VCaP (cell line): Measurements from ENCODE around the gene DNAJC13.

Experiments
- H3K27ac ChIP-seq: fragments of 450-650 bp; 2 replicates; pipeline ENCODE4 v1.5.1; 2017
- CTCF ChIP-seq: fragments of 450-650 bp; conservative IDR thresholded peaks from 2 replicates; pipeline ENCODE4 v1.5.1; 2017; ENCODE audit warnings: mild to moderate bottlenecking, moderate library complexity

The DNAJC13 gene

GRCh38 chr3:132544130-132544529 is 126.8 kb downstream of the DNAJC13 start:
- H3K27ac ChIP-seq = no peak overlapping the region
- no peak for TF ChIP-seq CTCF

GRCh38 chr3:132545471-132545870 is 128.2 kb downstream of the DNAJC13 start:
- no peak overlapping the region for H3K27ac ChIP-seq
- TF ChIP-seq CTCF = no peak

GRCh38 chr3:132549169-132549568 is 131.9 kb downstream of the DNAJC13 start:
- no peak overlapping the region for H3K27ac ChIP-seq
- TF ChIP-seq CTCF = no peak

DNA sequence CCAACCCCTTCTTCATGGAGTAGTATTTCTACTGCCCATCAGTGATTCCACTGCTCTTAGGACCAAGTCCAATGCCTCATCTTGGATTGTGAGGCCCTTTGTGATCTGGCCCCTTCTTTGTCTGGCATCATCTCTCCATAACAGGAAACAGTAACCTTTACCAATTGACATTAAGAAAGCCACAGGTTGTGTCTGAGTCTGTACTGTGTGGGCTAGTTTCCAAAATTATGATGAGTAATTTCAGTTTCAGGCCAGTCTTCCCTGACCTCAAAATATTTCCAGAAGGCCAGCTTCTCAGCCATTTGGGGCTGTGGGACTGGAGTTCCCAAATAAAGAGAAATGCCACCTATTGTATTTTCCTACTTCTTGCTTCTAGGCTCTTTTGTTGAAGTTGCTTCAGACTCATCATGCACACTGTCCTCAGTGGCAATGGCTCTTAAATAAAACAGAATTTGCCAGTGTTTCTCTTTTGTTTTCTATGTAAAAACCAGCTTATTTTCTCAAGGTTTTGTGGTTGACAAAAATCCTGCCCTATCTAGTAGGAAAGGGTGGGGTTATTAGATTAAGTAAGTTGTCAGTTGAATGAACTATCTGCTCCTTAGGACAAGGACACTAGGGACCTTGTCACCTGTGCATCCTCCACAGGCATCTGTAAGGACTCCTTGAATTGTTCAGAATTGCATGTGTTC is 132.7 kb downstream of the DNAJC13 start:
- TF ChIP-seq CTCF = no peak
- H3K27ac ChIP-seq = no peak overlapping the region

GRCh38 chr3:132550579-132551305 is 133.4 kb downstream of the DNAJC13 start:
- H3K27ac ChIP-seq = no peak overlapping the region
- TF ChIP-seq CTCF = no peak

DNA sequence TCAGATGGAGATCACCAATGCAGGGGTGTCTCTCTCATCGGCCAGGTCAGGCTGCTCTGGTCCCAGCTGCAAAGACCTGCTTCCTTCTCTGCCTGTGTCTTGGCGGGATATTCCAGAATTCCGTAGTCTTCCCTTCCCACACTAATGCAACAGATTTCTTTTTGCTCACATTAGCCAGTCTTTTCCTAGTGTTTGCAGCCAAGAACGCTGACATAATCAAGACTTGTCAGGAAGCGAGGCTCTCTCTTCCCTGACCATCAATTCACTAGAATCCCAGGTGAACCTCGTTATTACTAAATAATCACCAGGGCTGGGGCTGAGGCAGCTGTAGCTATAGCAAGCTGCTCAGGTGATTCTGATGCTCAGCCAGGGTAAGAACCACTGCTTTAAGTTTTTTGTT is 136.5 kb downstream of the DNAJC13 start:
- peak overlapping the region; percentile 63 for H3K27ac ChIP-seq
- TF ChIP-seq CTCF = no peak

- H3K27ac ChIP-seq = peak overlapping the region; percentile 63
- TF ChIP-seq CTCF = no peak
Measured at GRCh38 chr3:132554437-132554836, 137.1 kb downstream of the DNAJC13 start.
